Amniotic stem cell (primary cell): ENCODE results near the gene COL8A2.
A peak's percentile ranks its signal among the peaks of the same experiment; 100 is the strongest.

ENCODE experiments used
- DNase-seq: peaks from one replicate; lab custom pipeline; 2025; lab: John Stamatoyannopoulos, UW

COL8A2 gene

GRCh38 chr1:36112823-36113222 lies 12.2 kb downstream of the COL8A2 start:
- DNase-seq: no peak

DNA sequence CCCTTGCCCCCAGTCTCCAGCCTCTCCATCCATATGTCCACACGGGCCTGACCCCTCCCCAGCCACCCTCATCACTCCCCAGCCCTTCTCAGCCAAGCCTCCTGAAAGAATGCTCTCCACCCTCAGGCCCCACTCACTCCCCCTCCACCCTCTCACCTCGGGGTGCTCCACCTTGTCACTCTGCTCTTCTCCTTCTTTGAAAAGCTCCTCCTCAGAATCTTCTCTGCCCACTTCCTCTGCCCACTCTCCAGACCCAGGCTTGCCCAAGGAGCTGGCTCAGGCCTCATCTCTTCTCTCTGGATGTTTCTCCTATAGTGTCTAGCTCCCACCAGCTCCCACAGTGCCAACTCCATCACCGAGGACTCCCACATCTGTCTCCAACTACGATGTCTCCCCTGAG lies 13.9 kb downstream of the COL8A2 start:
- DNase-seq: no peak

DNA sequence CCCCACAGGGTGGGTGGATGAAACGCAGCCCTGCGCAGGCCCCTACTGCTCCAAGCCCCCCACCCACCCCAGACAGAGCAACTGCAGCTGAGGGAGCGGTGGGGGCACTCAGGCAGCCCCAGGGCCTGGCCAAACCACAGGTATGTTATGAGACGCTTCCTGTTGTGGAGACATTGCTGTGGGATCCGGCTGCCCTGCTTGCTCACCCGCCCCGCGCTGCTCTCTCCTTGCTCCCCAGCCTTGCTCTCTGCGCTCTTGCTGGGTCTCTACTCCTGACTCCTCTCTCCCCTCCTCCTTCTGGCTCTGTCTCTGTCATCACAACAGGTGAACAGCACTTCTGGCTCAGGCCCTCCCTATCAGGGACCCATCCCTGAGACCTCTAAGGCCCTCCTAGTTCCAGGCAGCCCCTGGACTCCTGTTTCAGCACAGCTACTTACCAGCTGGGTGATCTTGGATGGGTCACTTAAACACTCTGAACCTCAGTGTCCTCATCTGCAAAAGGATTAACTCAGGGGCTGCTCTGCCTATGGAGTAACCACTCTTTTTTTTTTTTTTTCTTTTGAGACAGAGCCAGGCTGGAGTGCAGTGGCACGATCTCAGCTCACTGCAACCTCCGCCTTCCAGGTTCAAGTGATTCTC lies 15.9 kb downstream of the COL8A2 start:
- DNase-seq: peak; percentile 76

DNA sequence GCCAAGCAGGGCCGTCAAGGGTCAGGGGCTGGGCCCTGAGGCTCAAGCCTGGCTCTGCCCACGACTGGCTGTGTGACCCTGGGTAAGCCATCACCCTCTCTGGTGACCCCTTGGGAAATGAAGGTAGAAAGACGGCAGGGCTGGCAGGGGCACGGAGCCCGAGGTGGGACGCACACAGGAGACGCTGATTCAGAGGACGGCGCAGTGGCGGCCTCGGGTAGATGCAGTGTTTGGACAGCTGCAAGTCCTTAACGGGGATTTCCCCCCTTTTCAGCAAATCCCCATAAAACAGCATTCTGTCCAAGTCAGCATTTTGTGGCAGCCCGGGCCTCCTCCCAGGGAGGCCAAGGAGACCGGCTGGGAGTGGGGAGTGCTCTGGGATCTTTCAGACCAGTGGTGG lies 16.7 kb downstream of the COL8A2 start:
- DNase-seq: peak; percentile 72

DNA sequence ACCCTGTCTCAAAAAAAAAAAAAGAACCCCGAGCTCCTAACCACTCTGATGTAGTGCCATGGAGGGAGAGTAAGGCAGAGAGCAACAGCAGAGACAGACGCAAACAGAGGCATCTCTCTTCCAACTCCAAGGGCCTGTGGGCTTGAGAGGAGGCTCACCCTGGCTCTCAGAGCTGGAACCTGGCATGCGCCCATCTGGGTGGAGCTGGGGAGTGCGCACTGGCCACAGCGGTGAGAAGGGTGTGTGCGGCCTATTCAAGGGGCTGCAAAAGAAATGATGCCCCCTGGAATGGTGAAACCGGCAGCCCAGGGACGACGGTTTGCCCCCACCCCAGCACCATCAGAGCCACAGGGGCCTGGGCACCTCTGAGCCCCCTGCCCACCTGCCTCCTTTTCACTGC lies 17.6 kb downstream of the COL8A2 start:
- no peak for DNase-seq

- no peak for DNase-seq
Measured at GRCh38 chr1:36106269-36106668, 18.8 kb downstream of the COL8A2 start.

GRCh38 chr1:36101546-36101945 lies 23.5 kb downstream of the COL8A2 start:
- no peak for DNase-seq

GRCh38 chr1:36100376-36100775 lies 24.6 kb downstream of the COL8A2 start:
- no peak for DNase-seq

GRCh38 chr1:36099681-36100341 lies 25.2 kb downstream of the COL8A2 start:
- peak; percentile 46 for DNase-seq

GRCh38 chr1:36098650-36099365 lies 26.2 kb downstream of the COL8A2 start:
- DNase-seq: no peak

DNA sequence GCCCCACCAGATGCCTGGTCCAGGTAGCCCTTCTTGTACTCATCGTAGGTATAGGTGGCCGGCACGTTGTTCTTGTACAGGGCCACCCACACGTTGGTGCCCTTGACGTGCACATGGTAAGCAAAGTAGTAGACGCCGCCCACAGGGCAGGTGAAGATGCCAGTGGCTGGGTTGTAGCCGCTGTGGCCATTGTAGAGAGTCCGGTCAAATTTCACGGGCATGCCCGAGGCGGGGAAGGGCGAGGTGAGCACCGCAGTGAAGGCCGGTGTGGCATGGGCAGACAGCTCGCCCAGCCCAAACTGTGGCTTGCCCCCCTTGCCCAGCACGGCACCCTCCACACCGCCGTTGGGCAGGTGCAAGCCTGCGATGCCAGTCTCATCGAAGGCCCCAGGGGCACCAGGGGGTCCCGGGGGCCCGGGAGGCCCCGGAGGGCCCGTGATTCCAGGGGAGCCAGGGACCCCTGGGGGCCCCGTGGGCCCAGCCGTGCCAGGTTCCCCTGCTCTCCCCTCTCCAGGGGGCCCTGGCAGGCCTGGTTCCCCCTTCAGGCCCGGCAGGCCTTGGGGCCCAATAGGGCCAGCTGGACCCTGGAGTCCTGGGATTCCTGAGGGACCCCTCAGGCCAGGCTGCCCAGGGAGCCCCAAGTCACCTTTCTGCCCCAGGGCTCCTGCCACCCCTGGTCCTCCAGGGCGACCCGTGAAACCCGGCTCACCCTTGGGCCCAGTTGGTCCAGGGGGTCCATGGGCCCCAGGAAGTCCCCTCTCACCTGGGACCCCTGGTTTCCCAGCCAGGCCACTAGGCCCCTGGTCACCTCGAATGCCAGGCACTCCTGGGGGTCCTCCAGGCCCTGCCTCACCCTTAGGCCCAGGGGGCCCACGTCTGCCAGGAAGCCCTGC lies 27.1 kb downstream of the COL8A2 start:
- no peak for DNase-seq

DNA sequence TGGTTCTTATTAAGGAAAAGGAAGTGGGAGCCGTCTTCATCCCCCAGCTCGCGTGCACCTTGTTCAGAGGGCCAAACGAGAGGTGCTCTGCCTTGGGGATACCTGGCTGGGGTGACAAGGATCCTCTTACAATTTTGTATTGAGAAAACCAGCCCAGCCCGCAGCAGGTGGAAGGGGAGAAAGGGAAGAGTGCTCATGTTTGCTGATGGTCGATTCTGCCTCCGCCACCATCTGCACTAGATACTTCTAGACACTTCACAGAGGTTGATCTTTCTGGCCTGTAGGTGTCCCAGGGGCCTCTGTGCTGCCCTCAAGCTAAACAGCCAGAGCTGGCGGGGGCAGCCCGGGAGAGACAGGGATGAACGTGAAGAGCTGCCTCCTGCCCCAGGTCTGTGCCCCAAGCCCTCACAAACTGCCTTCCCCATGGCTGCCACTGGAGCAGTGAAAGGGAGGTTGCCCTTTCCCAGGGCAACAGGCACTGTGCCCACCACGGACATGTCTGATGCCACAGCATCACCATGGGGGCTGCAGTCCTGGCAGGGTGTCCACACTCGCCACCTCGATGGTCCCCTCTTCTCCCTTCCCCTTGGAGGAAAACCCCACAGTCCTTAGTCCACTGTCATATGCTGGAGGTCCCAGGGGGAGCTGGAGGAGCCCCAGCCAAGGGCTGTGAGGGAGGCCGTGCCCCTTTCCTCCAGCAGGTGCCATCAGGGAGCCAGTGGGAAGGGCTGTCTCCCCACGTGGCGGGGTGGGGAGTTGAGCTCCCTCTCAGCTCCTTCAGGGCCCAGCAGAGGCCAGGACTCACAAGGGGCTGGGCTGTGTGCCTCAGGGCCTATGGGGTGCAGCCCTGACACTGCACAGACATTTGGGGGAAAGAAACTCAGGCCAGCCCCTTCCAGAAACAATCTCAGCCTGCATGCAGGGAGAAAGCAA lies 28.3 kb downstream of the COL8A2 start:
- DNase-seq: no peak

DNA sequence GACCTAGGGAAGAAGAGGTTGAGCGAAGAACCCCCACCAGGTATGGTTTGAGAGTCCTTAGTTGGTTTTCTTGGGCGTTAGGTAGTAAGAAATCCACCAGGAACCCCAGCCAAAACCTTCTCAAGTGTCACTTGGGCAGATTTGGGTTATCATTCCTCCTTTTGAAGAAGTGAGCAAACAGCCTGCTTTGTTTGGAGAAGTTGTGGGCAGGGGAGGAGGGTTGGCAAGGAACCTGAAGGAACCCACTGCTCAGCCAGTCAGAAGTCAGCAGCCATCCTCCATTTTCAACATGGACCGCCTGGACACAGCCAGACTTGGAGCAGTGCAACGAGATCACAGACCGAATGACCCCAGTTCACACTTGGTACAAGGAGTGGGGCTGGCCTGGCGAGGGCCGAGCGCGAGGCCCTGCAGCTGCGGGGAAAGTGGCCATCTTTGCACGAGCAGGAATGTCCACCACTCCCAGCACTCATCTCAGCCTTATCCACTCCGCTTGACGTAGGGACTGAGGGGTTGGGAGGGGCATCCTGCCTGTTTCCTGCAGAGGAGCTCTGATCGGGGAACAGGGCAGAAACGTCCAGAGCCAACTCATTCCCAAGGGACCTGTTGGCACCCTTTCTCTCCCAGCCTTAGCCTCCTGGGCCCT lies 29.1 kb downstream of the COL8A2 start:
- DNase-seq: no peak

DNA sequence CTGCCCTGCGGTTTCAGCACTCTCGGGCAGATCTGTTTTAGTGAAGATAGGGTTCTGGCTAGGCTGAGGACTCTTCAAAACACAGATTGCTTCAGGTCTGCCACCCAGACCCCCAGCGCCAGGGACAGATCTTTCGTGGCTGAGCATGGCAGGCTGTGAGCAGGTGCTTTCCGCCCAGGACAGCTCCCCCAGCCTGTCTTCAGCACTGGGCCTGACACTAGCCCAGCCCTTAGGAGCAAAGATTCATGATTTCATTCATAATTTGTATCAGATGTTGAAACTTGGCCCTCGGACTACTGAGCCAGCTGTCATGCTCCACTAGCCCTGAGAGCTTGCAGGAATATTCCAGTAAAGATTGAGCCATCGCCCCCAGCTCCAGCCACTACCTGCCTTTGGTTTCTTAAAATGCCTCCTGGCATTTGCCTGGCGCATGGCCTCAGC lies 30.4 kb downstream of the COL8A2 start:
- no peak for DNase-seq

- no peak for DNase-seq
Measured at GRCh38 chr1:36093929-36094328, 31.1 kb downstream of the COL8A2 start.

GRCh38 chr1:36093226-36093625 lies 31.8 kb downstream of the COL8A2 start:
- DNase-seq: no peak

GRCh38 chr1:36092798-36093185 lies 32.2 kb downstream of the COL8A2 start:
- no peak for DNase-seq

GRCh38 chr1:36092166-36092797 lies 32.7 kb downstream of the COL8A2 start:
- no peak for DNase-seq

DNA sequence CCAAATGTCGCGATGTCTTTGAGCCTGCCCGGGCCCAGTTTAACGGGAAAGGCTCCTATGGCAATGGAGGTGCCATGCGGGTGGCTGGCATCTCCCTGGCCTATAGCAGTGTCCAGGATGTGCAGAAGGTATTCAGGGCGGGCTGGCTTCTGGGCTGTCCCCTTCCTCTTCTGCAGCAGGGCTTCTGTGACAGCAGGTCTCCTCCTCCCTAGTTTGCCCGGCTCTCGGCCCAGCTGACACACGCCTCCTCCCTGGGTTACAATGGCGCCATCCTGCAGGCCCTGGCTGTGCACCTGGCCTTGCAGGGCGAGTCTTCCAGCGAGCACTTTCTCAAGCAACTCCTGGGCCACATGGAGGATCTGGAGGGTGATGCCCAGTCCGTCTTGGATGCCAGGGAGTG lies 33.3 kb downstream of the COL8A2 start:
- DNase-seq: no peak

DNA sequence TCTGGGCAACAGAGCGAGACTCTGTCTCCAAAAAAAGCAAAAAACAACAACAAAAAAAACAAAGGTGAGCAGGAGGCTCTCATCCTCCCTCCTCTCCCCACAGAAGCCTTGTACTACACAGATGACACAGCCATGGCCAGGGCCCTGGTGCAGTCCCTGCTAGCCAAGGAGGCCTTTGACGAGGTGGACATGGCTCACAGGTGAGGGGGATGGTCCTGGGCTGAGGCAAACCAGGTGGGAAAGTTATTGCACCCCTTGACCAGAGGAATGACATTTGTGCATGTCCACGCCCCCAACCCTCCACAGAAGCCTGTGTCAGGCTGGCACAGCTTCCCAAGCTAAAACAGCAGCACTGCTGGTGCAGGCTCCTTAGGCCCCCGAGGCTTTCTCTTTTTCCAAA lies 33.9 kb downstream of the COL8A2 start:
- no peak for DNase-seq
